Amniotic stem cell (primary cell): Measurements from ENCODE around the gene TPCN1.

ENCODE experiments used
- DNase-seq: peaks from one replicate; lab custom pipeline; 2025; lab: John Stamatoyannopoulos, UW

TPCN1 gene

DNA sequence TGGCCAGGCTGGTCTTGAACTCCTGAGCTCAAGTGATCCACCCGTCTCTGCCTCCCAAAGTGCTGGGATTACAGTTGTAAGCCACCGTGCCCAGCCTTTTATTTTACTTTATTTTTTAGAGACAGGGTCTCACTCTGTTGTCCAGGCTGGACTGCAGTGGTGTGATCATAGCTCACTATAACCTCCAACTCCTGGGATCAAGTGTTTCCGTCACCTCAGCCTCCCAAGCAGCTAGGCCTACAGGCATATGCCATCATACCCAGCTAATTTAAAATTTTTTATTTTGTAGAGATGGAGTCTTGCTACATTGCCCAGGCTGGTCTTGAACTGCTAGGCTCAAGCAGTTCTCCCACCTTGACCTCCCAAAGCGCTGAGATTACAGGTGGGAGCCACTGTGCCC, 3.7 kb downstream of the TPCN1 start:
- no peak for DNase-seq

DNA sequence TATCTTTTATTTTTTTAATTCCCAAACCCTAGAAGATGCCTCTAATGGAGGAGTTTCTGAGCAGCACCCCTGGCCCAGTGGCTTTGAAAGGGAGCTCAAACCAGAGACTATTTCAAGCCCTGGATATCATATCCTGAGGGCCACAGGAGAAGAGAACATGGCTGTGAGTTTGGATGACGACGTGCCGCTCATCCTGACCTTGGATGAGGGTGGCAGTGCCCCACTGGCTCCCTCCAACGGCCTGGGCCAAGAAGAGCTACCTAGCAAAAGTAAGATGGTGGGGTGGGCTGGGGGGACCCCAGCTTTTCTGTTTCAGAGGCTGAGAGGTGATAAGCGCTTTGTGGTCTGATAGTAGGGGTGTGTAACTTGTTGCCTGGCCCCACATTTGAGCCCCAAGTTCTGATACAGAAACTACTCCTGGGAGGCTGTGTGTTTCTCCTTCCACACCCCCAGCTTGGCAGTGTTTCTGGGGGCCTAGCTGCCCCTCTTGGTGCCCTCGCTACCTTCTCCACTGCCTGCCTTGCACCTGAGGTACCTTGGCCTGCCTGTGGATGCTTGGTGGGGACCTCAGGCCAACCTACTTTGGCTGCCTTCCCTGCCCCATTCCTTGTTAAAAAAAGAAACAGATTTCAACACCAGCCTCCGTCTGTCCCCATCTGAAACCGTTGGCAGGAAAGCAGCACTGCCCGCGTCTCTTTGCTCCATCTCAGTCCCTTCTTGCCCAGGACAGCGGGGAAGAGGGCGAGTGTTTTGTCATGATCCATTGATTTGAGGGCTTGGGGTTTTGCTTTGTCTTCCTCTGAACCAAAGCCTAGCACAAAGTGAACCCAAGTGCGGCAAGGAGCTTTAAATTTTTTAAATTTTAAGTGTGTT, 5.7 kb downstream of the TPCN1 start:
- no peak for DNase-seq

- no peak for DNase-seq
Measured at GRCh38 chr12:113227686-113228391, 6.6 kb downstream of the TPCN1 start.

DNA sequence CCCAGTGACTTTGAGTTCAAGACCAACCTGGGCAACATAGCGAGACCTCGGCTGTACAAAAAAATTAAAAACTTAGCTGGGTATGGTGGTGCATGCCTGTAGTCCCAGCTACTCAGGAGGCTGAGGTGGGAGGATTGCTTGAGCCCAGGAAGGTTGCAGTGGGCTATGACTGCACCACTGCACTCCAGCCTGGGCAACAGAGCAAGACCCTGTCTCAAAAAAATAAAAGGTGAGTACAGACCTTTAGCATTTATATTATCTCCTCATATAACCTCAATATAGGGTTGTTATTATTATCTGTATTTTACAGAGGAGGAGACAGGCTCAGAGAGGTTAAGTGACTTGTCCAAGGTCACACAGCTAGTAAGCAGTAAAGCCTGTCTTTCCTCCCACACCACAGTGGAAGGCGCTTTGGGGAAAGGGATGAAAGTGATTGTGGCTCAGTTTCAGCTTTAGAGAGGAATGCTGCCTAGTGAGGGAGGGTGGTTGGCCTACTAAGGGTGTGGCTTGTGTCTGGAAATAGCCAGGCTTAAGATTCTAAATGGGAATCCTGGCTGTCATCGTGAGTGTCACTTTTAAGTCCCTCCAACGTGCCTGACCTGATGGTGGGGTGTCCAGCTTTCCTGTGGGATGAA, 7.2 kb downstream of the TPCN1 start:
- no peak for DNase-seq

GRCh38 chr12:113230315-113231234, 9.3 kb downstream of the TPCN1 start:
- DNase-seq, result no peak

GRCh38 chr12:113231235-113232088, 10.2 kb downstream of the TPCN1 start:
- no peak for DNase-seq

GRCh38 chr12:113232089-113232839, 11.0 kb downstream of the TPCN1 start:
- no peak for DNase-seq

GRCh38 chr12:113232840-113233585, 11.7 kb downstream of the TPCN1 start:
- DNase-seq, result no peak

GRCh38 chr12:113233967-113234366, 12.7 kb downstream of the TPCN1 start:
- no peak for DNase-seq

GRCh38 chr12:113234483-113234882, 13.2 kb downstream of the TPCN1 start:
- DNase-seq, result no peak

- no peak for DNase-seq
Measured at GRCh38 chr12:113235976-113236375, 14.7 kb downstream of the TPCN1 start.

DNA sequence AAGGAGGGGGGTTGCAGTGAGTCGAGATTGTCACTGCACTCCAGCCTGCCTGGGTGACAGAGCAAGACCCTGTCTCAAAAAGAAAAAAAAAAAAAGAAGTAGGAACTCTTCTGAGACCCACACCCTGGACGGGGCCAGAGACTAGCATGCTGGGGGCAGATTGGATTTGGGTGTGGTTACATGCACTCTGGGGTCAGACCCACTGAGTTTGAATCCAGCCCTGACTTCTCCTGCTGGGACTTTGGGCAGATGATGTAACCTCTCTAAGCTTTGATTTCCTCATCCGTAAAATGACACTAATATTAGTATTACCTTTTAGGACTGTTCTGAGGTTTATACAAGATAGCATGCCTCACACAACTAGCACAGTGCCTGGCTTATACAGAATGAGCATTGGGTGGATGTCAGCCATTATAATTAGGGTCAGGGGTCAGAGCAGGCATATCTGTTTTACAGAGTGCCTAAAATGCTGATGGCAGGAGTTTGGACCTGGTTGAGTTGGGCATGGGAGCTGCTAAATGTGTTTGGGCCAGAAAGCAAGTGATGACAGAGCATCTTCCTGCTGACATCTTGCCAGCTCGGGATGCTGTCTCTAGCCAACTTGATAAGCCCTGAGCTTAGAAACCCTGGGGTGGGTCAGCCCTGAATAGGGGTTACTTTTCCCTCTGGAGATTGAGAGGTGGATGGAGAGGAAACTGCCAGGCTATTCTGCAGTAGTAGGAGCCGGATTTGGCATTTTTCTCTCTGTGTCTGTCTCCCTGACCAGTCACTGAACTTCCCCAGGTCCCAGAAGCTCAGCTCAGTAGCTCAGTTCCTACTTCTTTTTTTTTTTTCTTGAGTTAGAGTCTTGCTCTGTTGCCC, 15.5 kb downstream of the TPCN1 start:
- no peak for DNase-seq

- DNase-seq, result no peak
Measured at GRCh38 chr12:113237748-113238147, 16.5 kb downstream of the TPCN1 start.

GRCh38 chr12:113238309-113238708, 17.0 kb downstream of the TPCN1 start:
- no peak for DNase-seq

DNA sequence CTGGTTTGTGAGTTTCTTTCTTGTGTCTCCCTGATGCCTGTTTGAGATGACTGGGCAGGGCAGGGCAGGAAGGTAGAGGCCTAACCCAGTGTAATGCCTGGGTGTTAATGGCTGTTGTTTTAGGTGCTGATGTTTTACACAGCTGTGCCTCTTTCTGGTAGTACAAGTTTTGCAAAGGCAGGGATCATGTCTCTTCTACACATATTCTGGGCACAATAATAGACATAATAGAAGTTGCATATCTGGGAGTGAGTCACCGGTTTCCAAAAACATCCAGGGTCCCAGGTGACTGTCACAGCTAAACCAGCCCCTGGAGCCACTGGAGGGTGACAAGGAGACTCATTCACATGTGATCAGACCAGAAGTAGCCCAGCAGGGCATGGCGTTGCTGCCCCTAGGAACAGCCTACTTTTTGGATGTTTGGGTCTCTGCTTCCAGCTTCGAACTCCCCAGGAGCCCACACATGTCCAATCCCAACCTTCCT, 18.1 kb downstream of the TPCN1 start:
- DNase-seq, result no peak

GRCh38 chr12:113239811-113240331, 18.6 kb downstream of the TPCN1 start:
- DNase-seq, result no peak

DNA sequence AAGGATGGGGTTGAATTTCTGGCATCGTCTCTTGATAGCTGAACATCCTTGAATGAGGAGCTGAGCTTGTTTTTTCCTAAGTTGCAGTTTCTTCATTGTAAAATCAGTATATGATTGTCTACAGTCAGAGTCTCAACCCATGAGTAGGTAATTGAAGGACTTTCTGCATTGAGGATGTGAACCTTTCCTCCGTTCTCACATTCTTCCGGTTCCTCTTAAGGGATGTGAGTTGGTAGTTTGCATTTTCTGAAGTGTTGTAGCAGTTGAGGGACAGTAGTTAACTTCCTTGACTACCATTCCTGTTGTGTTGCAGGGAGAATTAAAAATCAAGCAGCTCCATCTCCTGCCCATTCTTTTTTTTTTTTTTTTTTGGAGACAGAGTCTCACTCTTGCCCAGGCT, 19.1 kb downstream of the TPCN1 start:
- DNase-seq, result no peak
